GM23338 (cell line): ENCODE results near the gene MLX. TPM values are rescaled to one million over a fixed set of nuclear protein-coding genes. Genes with fewer than 3 reads are reported as not detected.
A peak's percentile ranks its signal among the peaks of the same experiment; 100 is the strongest.
"Not testable (repeated sequence)": the region's sequence is repeated elsewhere in the genome, so short reads cannot be mapped to it uniquely, and the experiment has no call there.

Experiments
- ATAC-seq: fragments of 200-7000 bp; cut with Tn5 transposase; 3 replicates; pipeline ENCODE4 v1.9.1; 2020
- DNase-seq: peaks from one replicate; pipeline ENCODE4 v3.0.0-alpha.2; 2015; ENCODE audit warnings: low spot score
- H2AFZ ChIP-seq: fragments of 200-600 bp; sonication (generic); 2 replicates; pipeline ENCODE4 v1.8.0; 2016; ENCODE audit warnings: antibody characterized with exemption, mild to moderate bottlenecking, moderate library complexity
- H3F3A ChIP-seq: fragments of 200-600 bp; sonication (generic); replicated peaks from 2 replicates; pipeline ENCODE4 v1.8.0; 2017; ENCODE audit warnings: antibody characterized with exemption, mixed run types, low read depth
- H3K27ac ChIP-seq: fragments of 200-600 bp; sonication (generic); 2 replicates; pipeline ENCODE4 v1.6.1; 2016; ENCODE audit warnings: low read depth
- H3K27me3 ChIP-seq: fragments of 200-600 bp; sonication (generic); 2 replicates; pipeline ENCODE4 v1.8.0; 2016; ENCODE audit warnings: mild to moderate bottlenecking, mixed run types, moderate library complexity; ENCODE audit not compliant: insufficient read depth
- H3K36me3 ChIP-seq: fragments of 200-600 bp; sonication (generic); 2 replicates; pipeline ENCODE4 v1.8.0; 2016; ENCODE audit warnings: mild to moderate bottlenecking; ENCODE audit not compliant: insufficient read depth
- H3K4me1 ChIP-seq: fragments of 200-600 bp; sonication (generic); 2 replicates; pipeline ENCODE4 v1.8.0; 2016; ENCODE audit warnings: mild to moderate bottlenecking, moderate library complexity; ENCODE audit not compliant: insufficient read depth
- H3K4me2 ChIP-seq: fragments of 200-600 bp; sonication (generic); 2 replicates; pipeline ENCODE4 v1.7.1; 2017; ENCODE audit warnings: mixed run types
- H3K4me3 ChIP-seq: fragments of 200-600 bp; sonication (generic); 2 replicates; pipeline ENCODE4 v1.6.1; 2016; ENCODE audit warnings: mixed run types
- H3K79me2 ChIP-seq: fragments of 200-600 bp; sonication (generic); replicated peaks from 2 replicates; pipeline ENCODE4 v1.8.0; 2017; ENCODE audit warnings: mild to moderate bottlenecking; ENCODE audit not compliant: insufficient read depth
- H3K9me2 ChIP-seq: fragments of 200-600 bp; sonication (generic); 2 replicates; pipeline ENCODE4 v1.8.0; 2017; ENCODE audit not compliant: insufficient read depth
- H4K20me1 ChIP-seq: fragments of 200-600 bp; sonication (generic); replicated peaks from 2 replicates; pipeline ENCODE4 v1.8.0; 2017; ENCODE audit warnings: mild to moderate bottlenecking; ENCODE audit not compliant: insufficient read depth
- H3K27ac Mint-ChIP-seq: 2 replicates; pipeline ENCODE4 v1.8.0; 2020; ENCODE audit warnings: inconsistent platforms, mild to moderate bottlenecking, moderate library complexity, mixed read lengths
- H3K27me3 Mint-ChIP-seq: 3 replicates; pipeline ENCODE4 v1.8.0; 2022; ENCODE audit warnings: low read depth, mild to moderate bottlenecking, moderate library complexity, mixed read lengths, inconsistent platforms; ENCODE audit not compliant: insufficient read depth, poor library complexity
- H3K36me3 Mint-ChIP-seq: 3 replicates; pipeline ENCODE4 v1.8.0; 2021; ENCODE audit warnings: low read depth, mild to moderate bottlenecking, inconsistent platforms, moderate library complexity, mixed read lengths
- H3K4me1 Mint-ChIP-seq: 3 replicates; pipeline ENCODE4 v1.8.0; 2020; ENCODE audit warnings: mild to moderate bottlenecking, inconsistent platforms, mixed read lengths
- H3K4me3 Mint-ChIP-seq: 3 replicates; pipeline ENCODE4 v1.8.0; 2021; ENCODE audit warnings: moderate library complexity, mild to moderate bottlenecking, inconsistent platforms, mixed read lengths
- H3K9me3 Mint-ChIP-seq: 3 replicates; pipeline ENCODE4 v1.8.0; 2020; ENCODE audit warnings: moderate library complexity, mild to moderate bottlenecking, inconsistent platforms, mixed read lengths
- CTCF ChIP-seq, 2 experiments: fragments of 200-600 bp in 1 of 2; sonication (generic) in 1 of 2; conservative IDR thresholded peaks; 2 replicates each; pipeline versions ENCODE4 v1.5.1 to v1.6.1; 2016 to 2017; ENCODE audit warnings: antibody characterized with exemption in 2 of 2, low read depth in 2 of 2, mild to moderate bottlenecking in 2 of 2, moderate library complexity in 1 of 2
- POLR2AphosphoS5 ChIP-seq: IDR thresholded peaks from 2 replicates; pipeline ENCODE4 v1.6.1; 2016; ENCODE audit warnings: antibody characterized with exemption, low read depth
- polyA plus RNA-seq: library from polyadenylated mRNA; unstranded; fragments of >200 nt; fragmentation: Nextera tagmentation; extraction: Ambion mirVana; gene quantifications from 2 replicates; pipeline ENCODE4 v1.2.1, GENCODE V29; 2016
- total RNA-seq: library from RNA; depleted of rRNA; stranded (reverse); fragments of >200 nt; shearing (Covaris generic); gene quantifications from 2 replicates; pipeline ENCODE4 v1.2.3, GENCODE V29; 2014; rRNA removed

MLX gene
- total and polyA plus RNA-seq, 2 experiments from 2014 or later: 33.2 to 34.1 TPM

GRCh38 chr17:42618442-42619150, 51.7 kb downstream of the MLX start:
- H3K36me3 Mint-ChIP-seq: peaks cover 23% of the 10 kb centered on the region
- H3K27me3 ChIP-seq: no peaks in the 10 kb centered on the region
- H3K4me1 Mint-ChIP-seq: peaks cover 13% of the 10 kb centered on the region; the same call in 2 of the 3 replicates
- H3K79me2 ChIP-seq: no peaks in the 10 kb centered on the region
- peak; percentile 91 for DNase-seq
- H3K36me3 ChIP-seq: peaks cover 3% of the 10 kb centered on the region; the same call in 1 of the 2 replicates
- H3K4me2 ChIP-seq: peak overlapping the region; percentile 54; the same call in 1 of the 2 replicates
- H3K9me3 Mint-ChIP-seq: no peaks in the 10 kb centered on the region
- ATAC-seq: peak; percentile 98
- peaks cover 2% of the 10 kb centered on the region; the same call in 1 of the 2 replicates for H3F3A ChIP-seq
- TF ChIP-seq CTCF (conservative IDR thresholded peaks at IDR 0.05; ENCODE audit: low read depth in 2 of 2): peak; percentile 49 to 78
- no peak for TF ChIP-seq POLR2AphosphoS5
- H3K4me3 Mint-ChIP-seq: no peak overlapping the region
- no peak overlapping the region for H3K27ac Mint-ChIP-seq
- peak overlapping the region; percentile 87; the same call in 1 of the 2 replicates for H3K27ac ChIP-seq
- H3K9me2 ChIP-seq: no peaks in the 10 kb centered on the region
- peaks cover 6% of the 10 kb centered on the region for H3K4me1 ChIP-seq
- no peaks in the 10 kb centered on the region for H4K20me1 ChIP-seq
- peaks cover 7% of the 10 kb centered on the region for H3K27me3 Mint-ChIP-seq
- no peak overlapping the region for H2AFZ ChIP-seq
- no peak overlapping the region for H3K4me3 ChIP-seq

- not testable (repeated sequence) for H3K27ac Mint-ChIP-seq, H3K79me2 ChIP-seq, H3K27me3 Mint-ChIP-seq, H3K4me3 ChIP-seq, ATAC-seq, H2AFZ ChIP-seq, H3K36me3 Mint-ChIP-seq, H3K4me2 ChIP-seq, H3F3A ChIP-seq, H3K27me3 ChIP-seq, H3K4me1 ChIP-seq, DNase-seq, H3K4me3 Mint-ChIP-seq, H4K20me1 ChIP-seq, H3K9me2 ChIP-seq, H3K9me3 Mint-ChIP-seq, H3K36me3 ChIP-seq, H3K27ac ChIP-seq
- peaks cover 13% of the 10 kb centered on the region; the same call in 2 of the 3 replicates for H3K4me1 Mint-ChIP-seq
These were observed 55.1 kb downstream of the MLX start for GRCh38 chr17:42621987-42622386.

Other genes with a start within 250 kb of the MLX start
- 78.0 and 83.2 TPM in 2 replicates for gene STAT3, start 178.7 kb upstream of the MLX start, total RNA-seq
- 41.7 and 49.5 TPM in 2 replicates for gene STAT3, start 178.7 kb upstream of the MLX start, polyA plus RNA-seq
- 33.3 and 35.7 TPM in 2 replicates for gene CAVIN1, start 143.8 kb upstream of the MLX start, total RNA-seq
- gene CAVIN1, start 143.8 kb upstream of the MLX start, polyA plus RNA-seq: 18.1 and 20.0 TPM in 2 replicates
- gene ATP6V0A1, start 108.2 kb upstream of the MLX start, total RNA-seq: 42.3 and 42.8 TPM in 2 replicates
- gene ATP6V0A1, start 108.2 kb upstream of the MLX start, polyA plus RNA-seq: 23.9 and 25.8 TPM in 2 replicates
- gene NAGLU, start 30.9 kb upstream of the MLX start, total RNA-seq: 21.9 and 31.2 TPM in 2 replicates
- 12.0 and 13.0 TPM in 2 replicates for gene NAGLU, start 30.9 kb upstream of the MLX start, polyA plus RNA-seq
- 0.97 and 1.7 TPM in 2 replicates for gene HSD17B1, start 14.2 kb upstream of the MLX start, total RNA-seq
- gene HSD17B1, start 14.2 kb upstream of the MLX start, polyA plus RNA-seq: 1.7 and 1.8 TPM in 2 replicates
- 60.1 and 62.0 TPM in 2 replicates for gene COASY, start 5.0 kb upstream of the MLX start, total RNA-seq
- gene COASY, start 5.0 kb upstream of the MLX start, polyA plus RNA-seq: 72.1 and 77.5 TPM in 2 replicates
- 14.7 and 18.5 TPM in 2 replicates for gene PSMC3IP, start 10.6 kb downstream of the MLX start, total RNA-seq
- gene PSMC3IP, start 10.6 kb downstream of the MLX start, polyA plus RNA-seq: 29.5 and 32.7 TPM in 2 replicates
- gene RETREG3, start 42.3 kb downstream of the MLX start, total RNA-seq: 35.4 and 38.2 TPM in 2 replicates
- gene RETREG3, start 42.3 kb downstream of the MLX start, polyA plus RNA-seq: 8.0 and 10.5 TPM in 2 replicates
- 82.8 and 101 TPM in 2 replicates for gene TUBG1, start 42.6 kb downstream of the MLX start, total RNA-seq
- 110 and 117 TPM in 2 replicates for gene TUBG1, start 42.6 kb downstream of the MLX start, polyA plus RNA-seq
- 15.3 and 18.2 TPM in 2 replicates for gene TUBG2, start 92.2 kb downstream of the MLX start, total RNA-seq
- gene TUBG2, start 92.2 kb downstream of the MLX start, polyA plus RNA-seq: 16.5 and 19.0 TPM in 2 replicates
- 24.2 and 24.8 TPM in 2 replicates for gene PLEKHH3, start 109.9 kb downstream of the MLX start, total RNA-seq
- 10.9 and 13.8 TPM in 2 replicates for gene PLEKHH3, start 109.9 kb downstream of the MLX start, polyA plus RNA-seq
- gene CCR10, start 114.7 kb downstream of the MLX start, total RNA-seq: 1.1 and 1.7 TPM in 2 replicates
- gene CCR10, start 114.7 kb downstream of the MLX start, polyA plus RNA-seq: 2.7 and 3.0 TPM in 2 replicates
- gene CNTNAP1, start 115.4 kb downstream of the MLX start, total RNA-seq: 2.9 and 5.0 TPM in 2 replicates
- gene CNTNAP1, start 115.4 kb downstream of the MLX start, polyA plus RNA-seq: 0.75 and 1.3 TPM in 2 replicates
- 16.3 and 16.9 TPM in 2 replicates for gene EZH1, start 177.9 kb downstream of the MLX start, total RNA-seq
- 17.5 and 18.0 TPM in 2 replicates for gene EZH1, start 177.9 kb downstream of the MLX start, polyA plus RNA-seq
- 2.6 and 8.8 TPM in 2 replicates for gene RAMP2, start 194.1 kb downstream of the MLX start, total RNA-seq
- gene RAMP2, start 194.1 kb downstream of the MLX start, polyA plus RNA-seq: 28.3 and 29.5 TPM in 2 replicates
- gene VPS25, start 206.3 kb downstream of the MLX start, total RNA-seq: 110 and 129 TPM in 2 replicates
- 93.5 and 105 TPM in 2 replicates for gene VPS25, start 206.3 kb downstream of the MLX start, polyA plus RNA-seq
- 0.10 and 0.54 TPM in 2 replicates for gene WNK4, start 213.5 kb downstream of the MLX start, total RNA-seq
- gene WNK4, start 213.5 kb downstream of the MLX start, polyA plus RNA-seq: 0.65 and 0.83 TPM in 2 replicates
- gene COA3, start 231.6 kb downstream of the MLX start, total RNA-seq: 57.6 and 81.2 TPM in 2 replicates
- gene COA3, start 231.6 kb downstream of the MLX start, polyA plus RNA-seq: 123 and 138 TPM in 2 replicates
- gene CNTD1, start 231.8 kb downstream of the MLX start, total RNA-seq: not detected in 2 replicates
- gene CNTD1, start 231.8 kb downstream of the MLX start, polyA plus RNA-seq: 0.80 and 1.1 TPM in 2 replicates